ENCODE results near the gene TGOLN2. TPM values are rescaled to one million over a fixed set of nuclear protein-coding genes. Genes with fewer than 3 reads are reported as not detected.

The TGOLN2 gene
- total RNA-seq, 1 experiment from 2014 or later = 120 TPM

GRCh38 chr2:85308896-85309555 lies 18.8 kb downstream of the TGOLN2 start:
- DNase-seq (ENCODE audit: low spot score) = peak; percentile 71

- DNase-seq (ENCODE audit: low spot score) = no peak
Measured at GRCh38 chr2:85308201-85308600, 19.6 kb downstream of the TGOLN2 start.

GRCh38 chr2:85307527-85307897 lies 20.3 kb downstream of the TGOLN2 start:
- no peak for DNase-seq (ENCODE audit: low spot score)

- no peak for DNase-seq (ENCODE audit: low spot score)
Measured at GRCh38 chr2:85303780-85304531, 23.8 kb downstream of the TGOLN2 start.

- DNase-seq (ENCODE audit: low spot score) = no peak
Measured at GRCh38 chr2:85302121-85302520, 25.7 kb downstream of the TGOLN2 start.

- DNase-seq (ENCODE audit: low spot score) = no peak
Measured at GRCh38 chr2:85291425-85292023, 36.3 kb downstream of the TGOLN2 start.

- peak; percentile 67 for DNase-seq (ENCODE audit: low spot score)
Measured at GRCh38 chr2:85288244-85288725, 39.5 kb downstream of the TGOLN2 start.

- DNase-seq (ENCODE audit: low spot score) = no peak
Measured at GRCh38 chr2:85287721-85288120, 40.1 kb downstream of the TGOLN2 start.

GRCh38 chr2:85286918-85287317 lies 40.9 kb downstream of the TGOLN2 start:
- no peak for DNase-seq (ENCODE audit: low spot score)

- DNase-seq (ENCODE audit: low spot score) = no peak
Measured at GRCh38 chr2:85283641-85284040, 44.1 kb downstream of the TGOLN2 start.

GRCh38 chr2:85282914-85283313 lies 44.9 kb downstream of the TGOLN2 start:
- DNase-seq (ENCODE audit: low spot score) = no peak

GRCh38 chr2:85281553-85281952 lies 46.2 kb downstream of the TGOLN2 start:
- DNase-seq (ENCODE audit: low spot score) = no peak

GRCh38 chr2:85278361-85278760 lies 49.4 kb downstream of the TGOLN2 start:
- DNase-seq (ENCODE audit: low spot score) = peak; percentile 49

GRCh38 chr2:85277416-85278158 lies 50.2 kb downstream of the TGOLN2 start:
- DNase-seq (ENCODE audit: low spot score) = peak; percentile 59

GRCh38 chr2:85276571-85277118 lies 51.1 kb downstream of the TGOLN2 start:
- DNase-seq (ENCODE audit: low spot score) = no peak

GRCh38 chr2:85275984-85276540 lies 51.7 kb downstream of the TGOLN2 start:
- no peak for DNase-seq (ENCODE audit: low spot score)

GRCh38 chr2:85273738-85274731 lies 53.8 kb downstream of the TGOLN2 start:
- DNase-seq (ENCODE audit: low spot score) = peak; percentile 66

- no peak for DNase-seq (ENCODE audit: low spot score)
Measured at GRCh38 chr2:85272357-85272756, 55.4 kb downstream of the TGOLN2 start.

- DNase-seq (ENCODE audit: low spot score) = no peak
Measured at GRCh38 chr2:85269959-85270358, 57.8 kb downstream of the TGOLN2 start.
